Measurements from ENCODE around the gene ODF2. TPM values are rescaled to one million over a fixed set of nuclear protein-coding genes. Genes with fewer than 3 reads are reported as not detected.
A peak's percentile ranks its signal among the peaks of the same experiment; 100 is the strongest.

The ODF2 gene
- total and polyA plus RNA-seq, 2 of the 8 experiments (the other 6 are each of a cell fraction or from before 2014, with no cell fraction given): 5.6 to 17.9 TPM

DNA sequence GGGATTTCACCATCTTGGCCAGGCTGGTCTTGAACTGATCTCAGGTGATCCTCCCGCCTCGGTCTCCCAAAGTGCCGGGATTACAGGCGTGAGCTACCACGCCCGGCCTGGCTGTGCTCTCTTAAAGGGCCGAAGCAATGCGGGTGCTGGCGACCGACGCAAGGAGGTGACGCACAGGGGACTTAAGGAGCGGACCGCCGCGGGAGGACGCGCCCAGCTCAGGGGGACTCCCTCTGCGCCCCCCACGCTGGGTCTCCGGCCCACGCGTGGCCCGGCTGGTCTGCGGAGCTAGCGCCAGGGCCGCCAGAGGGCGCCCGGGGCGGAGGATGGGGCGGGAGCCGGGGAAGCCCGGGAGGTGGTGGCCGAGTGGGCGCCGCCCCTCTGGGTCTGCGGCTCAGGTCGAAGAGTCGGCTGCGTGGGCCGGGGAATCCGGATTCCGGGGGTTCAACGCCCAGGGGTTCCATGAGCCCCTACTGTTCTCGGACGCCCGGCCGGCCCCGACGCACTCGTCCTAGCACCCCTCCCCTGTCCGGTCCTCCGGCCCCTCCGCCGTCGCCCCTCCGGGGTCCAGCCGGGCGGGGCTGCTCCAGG lies 35.7 kb upstream of the ODF2 start:
- no peak overlapping the region for H3K23ac ChIP-seq (ENCODE audit: insufficient read length)
- no peak overlapping the region for H2AK5ac ChIP-seq (ENCODE audit: low read depth, low read length)
- H2BK120ac ChIP-seq (replicated peaks; ENCODE audit: low read depth, low read length): no peak overlapping the region
- no peaks in the 10 kb centered on the region for H3K79me2 ChIP-seq (ENCODE audit: control insufficient read depth in 1 of 2, insufficient read depth in 2 of 2, low read length in 2 of 2)
- DNase-seq (ENCODE audit: low read depth in 1 of 2, low spot score in 2 of 2) (peak in 1 of 2 experiments; percentile 83), FAIRE-seq (no peak)
- H3K23me2 ChIP-seq (ENCODE audit: low read depth, low read length): peaks cover 6% of the 10 kb centered on the region; the same call in 1 of the 2 replicates
- no peaks in the 10 kb centered on the region for H4K20me1 ChIP-seq (replicated peaks in 1 of 2; ENCODE audit: control insufficient read depth in 1 of 2, insufficient read depth in 2 of 2, low read length in 2 of 2)
- H4K8ac ChIP-seq (ENCODE audit: extremely low read depth, insufficient read depth, low read length): peak overlapping the region; percentile 77
- no peak overlapping the region for H3K14ac ChIP-seq (ENCODE audit: insufficient read length)
- no peak overlapping the region for H4K91ac ChIP-seq (replicated peaks; ENCODE audit: insufficient read length, low read length)
- no peak overlapping the region for H4K5ac ChIP-seq (ENCODE audit: insufficient read length, low read depth, low read length)
- no peak overlapping the region for H3K56ac ChIP-seq (replicated peaks; ENCODE audit: insufficient read length, low read depth, low read length)
- no peak overlapping the region for H2BK12ac ChIP-seq (ENCODE audit: low read depth, low read length)
- peaks cover 6 to 18% (median 8%) of the 10 kb centered on the region in 4 experiments; a peak in 6 of 7 replicates for H3K4me1 ChIP-seq (replicated peaks in 1 of 4; ENCODE audit: control insufficient read depth in 3 of 4, insufficient read depth in 4 of 4, low read length in 3 of 4)
- H3K4me2 ChIP-seq (ENCODE audit: insufficient read depth in 1 of 2, low read depth in 2 of 2, low read length in 2 of 2): peak overlapping the region; percentile 63 to 68
- POLR2A ChIA-PET (ENCODE audit: partially characterized antibody): interaction anchor here (0.6 to 2.8 kb wide), 9 partner anchors 21 to 292 kb away, joined by 3 to 8 read pairs (median 3); partner anchors contain the start of genes GOLGA2, SPTAN1 and SWI5
- H3K18ac ChIP-seq (ENCODE audit: extremely low read depth, low read length): no peak overlapping the region
- 9% methylated on average over 51 of the region's 59 CpGs; no CpG with 5 or more reads in 1 of the 2 experiments for WGBS, 2 experiments (ENCODE audit: extremely low coverage in 1 of 2, insufficient coverage in 1 of 2, insufficient read length in 1 of 2, insufficient replicate concordance in 2 of 2, low coverage in 1 of 2, low lambda C conversion rate in 2 of 2, missing lambda C conversion rate in 1 of 2)
- CTCF ChIA-PET (ENCODE audit: partially characterized antibody): interaction anchor here (0.7 to 5.9 kb wide), 28 partner anchors 9 to 1297 kb away, joined by 3 to 40 read pairs (median 4); partner anchors contain the start of gene GLE1
- no peaks in the 10 kb centered on the region for H3K36me3 ChIP-seq (ENCODE audit: control insufficient read depth in 2 of 4, insufficient read depth in 4 of 4, low read length in 3 of 4)
- H3K9me3 ChIP-seq (ENCODE audit: insufficient read depth in 2 of 2, low read depth in 1 of 2, low read length in 1 of 2): no peaks in the 10 kb centered on the region
- H2BK5ac ChIP-seq (ENCODE audit: low read depth, low read length): no peak overlapping the region
- H3K27me3 ChIP-seq (replicated peaks in 1 of 4; ENCODE audit: control insufficient read depth in 3 of 4, extremely low read depth in 1 of 4, insufficient read depth in 3 of 4, low read length in 3 of 4): peaks cover 5 to 48% (median 34%) of the 10 kb centered on the region in 4 experiments; a peak in 6 of 7 replicates
- H3K27ac ChIP-seq (ENCODE audit: low read depth, low read length): no peak overlapping the region
- no peak overlapping the region; the same call in 1 of the 2 replicates for H2AFZ ChIP-seq (ENCODE audit: low read length)
- H2BK15ac ChIP-seq (ENCODE audit: low read length): no peak overlapping the region
- H2BK20ac ChIP-seq (ENCODE audit: low read length): no peak overlapping the region
- H3K4me3 ChIP-seq (ENCODE audit: extremely low read depth in 1 of 4, insufficient read depth in 2 of 4, low read depth in 3 of 4, low read length in 4 of 4): peak overlapping the region; percentile 47 to 89 (median 60)
- H3K9ac ChIP-seq (replicated peaks in 1 of 4; ENCODE audit: extremely low read depth in 1 of 4, low read depth in 3 of 4, low read length in 3 of 4): no peak overlapping the region
- no peaks in the 10 kb centered on the region for H3K79me1 ChIP-seq (ENCODE audit: low read depth, low read length)
- no peak overlapping the region for H3K4ac ChIP-seq (replicated peaks; ENCODE audit: insufficient read length, low read depth, low read length)
- TF ChIP-seq BACH1 (IDR thresholded peaks at IDR 0.05; ENCODE audit: low read length) (peak; percentile 92), HDAC2 (IDR thresholded peaks at IDR 0.05; ENCODE audit: borderline replicate concordance in 1 of 2, low read depth in 2 of 2, low read length in 2 of 2) (peak; percentile 83 to 89; a peak in 1 of 4 replicates), JUND (IDR thresholded peaks at IDR 0.05; ENCODE audit: low read length) (no peak), RAD21 (IDR thresholded peaks at IDR 0.05 in 1 of 2, conservative IDR thresholded peaks at IDR 0.05 in 1 of 2; ENCODE audit: low read depth in 2 of 2, low read length in 2 of 2) (peak; percentile 20 to 40; a peak in 3 of 4 replicates), ASH2L (IDR thresholded peaks at IDR 0.05; ENCODE audit: low read length) (peak; percentile 56), CREB1 (IDR thresholded peaks at IDR 0.05) (peak; percentile 57; the same call in 1 of the 2 replicates), GABPA (IDR thresholded peaks at IDR 0.05; ENCODE audit: borderline replicate concordance, insufficient read depth, low read length) (peak; percentile 61; the same call in 1 of the 2 replicates)
- TF ChIP-seq, protein P1, sequence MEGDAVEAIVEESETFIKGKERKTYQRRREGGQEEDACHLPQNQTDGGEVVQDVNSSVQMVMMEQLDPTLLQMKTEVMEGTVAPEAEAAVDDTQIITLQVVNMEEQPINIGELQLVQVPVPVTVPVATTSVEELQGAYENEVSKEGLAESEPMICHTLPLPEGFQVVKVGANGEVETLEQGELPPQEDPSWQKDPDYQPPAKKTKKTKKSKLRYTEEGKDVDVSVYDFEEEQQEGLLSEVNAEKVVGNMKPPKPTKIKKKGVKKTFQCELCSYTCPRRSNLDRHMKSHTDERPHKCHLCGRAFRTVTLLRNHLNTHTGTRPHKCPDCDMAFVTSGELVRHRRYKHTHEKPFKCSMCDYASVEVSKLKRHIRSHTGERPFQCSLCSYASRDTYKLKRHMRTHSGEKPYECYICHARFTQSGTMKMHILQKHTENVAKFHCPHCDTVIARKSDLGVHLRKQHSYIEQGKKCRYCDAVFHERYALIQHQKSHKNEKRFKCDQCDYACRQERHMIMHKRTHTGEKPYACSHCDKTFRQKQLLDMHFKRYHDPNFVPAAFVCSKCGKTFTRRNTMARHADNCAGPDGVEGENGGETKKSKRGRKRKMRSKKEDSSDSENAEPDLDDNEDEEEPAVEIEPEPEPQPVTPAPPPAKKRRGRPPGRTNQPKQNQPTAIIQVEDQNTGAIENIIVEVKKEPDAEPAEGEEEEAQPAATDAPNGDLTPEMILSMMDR (IDR thresholded peaks at IDR 0.05; ENCODE audit: control extremely low read depth in 1 of 3, insufficient read depth in 1 of 3, low read depth in 1 of 3, low read length in 3 of 3): peak in 2 of 3 experiments; percentile 51 to 63; a peak in 3 of 4 replicates

Measured in H1 (cell line).